ENCODE data around the gene MUC6. TPM values are rescaled to one million over a fixed set of nuclear protein-coding genes. Genes with fewer than 3 reads are reported as not detected.

Gene MUC6
- total and polyA plus RNA-seq, 2 of the 8 experiments (the other 6 are each of a cell fraction or from before 2014, with no cell fraction given): not detected

DNA sequence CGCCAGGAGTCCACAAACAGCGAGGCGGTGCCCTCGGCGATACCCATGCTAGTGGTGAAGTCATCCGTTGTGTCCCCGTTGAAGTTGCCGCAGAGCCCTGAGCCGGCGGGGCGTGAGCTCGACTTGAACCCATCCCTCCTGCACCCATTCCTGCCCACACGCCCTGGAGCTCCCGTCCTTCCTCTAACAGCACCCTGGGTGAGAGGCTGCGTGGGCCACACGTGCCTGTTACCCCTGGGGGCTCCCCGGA lies 8.3 kb downstream of the MUC6 start:
- Histone ChIP-seq H4K91ac (replicated peaks; ENCODE audit: insufficient read length, low read length) (no peak overlapping the region), H4K8ac (ENCODE audit: extremely low read depth, insufficient read depth, low read length) (no peak overlapping the region), H3K9me3 (ENCODE audit: insufficient read depth in 2 of 2, low read depth in 1 of 2, low read length in 1 of 2) (no peaks in the 10 kb centered on the region), H3K18ac (ENCODE audit: extremely low read depth, low read length) (no peak overlapping the region), H2BK12ac (ENCODE audit: low read depth, low read length) (no peak overlapping the region), H3K4me2 (ENCODE audit: insufficient read depth in 1 of 2, low read depth in 2 of 2, low read length in 2 of 2) (no peak overlapping the region), H4K5ac (ENCODE audit: insufficient read length, low read depth, low read length) (no peak overlapping the region), H3K79me2 (ENCODE audit: control insufficient read depth in 1 of 2, insufficient read depth in 2 of 2, low read length in 2 of 2) (no peaks in the 10 kb centered on the region), H2BK15ac (ENCODE audit: low read length) (no peak overlapping the region), H3K9ac (replicated peaks in 1 of 4; ENCODE audit: extremely low read depth in 1 of 4, low read depth in 3 of 4, low read length in 3 of 4) (no peak overlapping the region), H3K27me3 (replicated peaks in 1 of 4; ENCODE audit: control insufficient read depth in 3 of 4, extremely low read depth in 1 of 4, insufficient read depth in 3 of 4, low read length in 3 of 4) (no peaks in the 10 kb centered on the region), H2BK5ac (ENCODE audit: low read depth, low read length) (no peak overlapping the region), H3K23ac (ENCODE audit: insufficient read length) (no peak overlapping the region), H4K20me1 (replicated peaks in 1 of 2; ENCODE audit: control insufficient read depth in 1 of 2, insufficient read depth in 2 of 2, low read length in 2 of 2) (peaks cover 0 to 7% of the 10 kb centered on the region in 2 experiments), H2AFZ (ENCODE audit: low read length) (no peak overlapping the region), H3K14ac (ENCODE audit: insufficient read length) (no peak overlapping the region), H2AK5ac (ENCODE audit: low read depth, low read length) (no peak overlapping the region), H3K4me1 (replicated peaks in 1 of 4; ENCODE audit: control insufficient read depth in 3 of 4, insufficient read depth in 4 of 4, low read length in 3 of 4) (no peaks in the 10 kb centered on the region), H3K56ac (replicated peaks; ENCODE audit: insufficient read length, low read depth, low read length) (no peak overlapping the region), H2BK20ac (ENCODE audit: low read length) (no peak overlapping the region), H3K23me2 (ENCODE audit: low read depth, low read length) (peaks cover 7% of the 10 kb centered on the region), H2BK120ac (replicated peaks; ENCODE audit: low read depth, low read length) (no peak overlapping the region), H3K4ac (replicated peaks; ENCODE audit: insufficient read length, low read depth, low read length) (no peak overlapping the region), H3K4me3 (ENCODE audit: extremely low read depth in 1 of 4, insufficient read depth in 2 of 4, low read depth in 3 of 4, low read length in 4 of 4) (no peak overlapping the region), H3K79me1 (ENCODE audit: low read depth, low read length) (peaks cover 4% of the 10 kb centered on the region; the same call in 1 of the 2 replicates), H3K27ac (ENCODE audit: low read depth, low read length) (no peak overlapping the region), H3K36me3 (ENCODE audit: control insufficient read depth in 2 of 4, insufficient read depth in 4 of 4, low read length in 3 of 4) (no peaks in the 10 kb centered on the region)
- no peak for DNase-seq (ENCODE audit: low read depth in 1 of 2, low spot score in 2 of 2)
- no peak for FAIRE-seq
- WGBS, 2 experiments (ENCODE audit: extremely low coverage in 1 of 2, insufficient coverage in 1 of 2, insufficient read length in 1 of 2, insufficient replicate concordance in 2 of 2, low coverage in 1 of 2, low lambda C conversion rate in 2 of 2, missing lambda C conversion rate in 1 of 2): 96% methylated on average over 13 of the region's 17 CpGs; no CpG with 5 or more reads in 1 of the 2 experiments
- ChIA-PET CTCF (ENCODE audit: partially characterized antibody) (interaction anchor here (0.9 to 1.3 kb wide), 2 partner anchors 138 to 805 kb away, joined by 3 read pairs; no protein-coding TSS in a partner anchor), POLR2A (ENCODE audit: partially characterized antibody) (interaction anchor here (0.9 to 2.5 kb wide), 2 partner anchors 13 to 15 kb away, joined by 3 to 12 read pairs; no protein-coding TSS in a partner anchor)
- TF ChIP-seq CHD2 (IDR thresholded peaks at IDR 0.05; ENCODE audit: low read length): no peak
- no peak for TF ChIP-seq HDAC2 (IDR thresholded peaks at IDR 0.05; ENCODE audit: borderline replicate concordance in 1 of 2, low read depth in 2 of 2, low read length in 2 of 2)
- no peak for TF ChIP-seq TCF12 (IDR thresholded peaks at IDR 0.05; ENCODE audit: low read depth, low read length)
- TF ChIP-seq CBX8 (IDR thresholded peaks at IDR 0.05; ENCODE audit: borderline replicate concordance, low read depth, low read length): no peak

Data from H1 (cell line).